MCF 10A (cell line): Measurements from ENCODE around the gene CA14. TPM values are rescaled to one million over a fixed set of nuclear protein-coding genes. Genes with fewer than 3 reads are reported as not detected.
A peak's percentile ranks its signal among the peaks of the same experiment; 100 is the strongest.
"Not testable (repeated sequence)": the region's sequence is repeated elsewhere in the genome, so short reads cannot be mapped to it uniquely, and the experiment has no call there.

Source experiments
- Bru-seq: library from RNA; stranded (reverse); fragments of 400-500 nt; gene quantifications from one replicate; lab custom pipeline; 2021; lab: Mats Ljungman, UMichigan
- BruChase-seq, 2 experiments: library from RNA; stranded (reverse); fragments of 400-500 nt; gene quantifications; one replicate each; lab custom pipeline; 2021; lab: Mats Ljungman, UMichigan
- BruUV-seq: library from RNA; stranded (reverse); fragments of 400-500 nt; replicated peaks from 2 replicates; lab custom pipeline; 2021; lab: Mats Ljungman, UMichigan
- CTCF ChIA-PET: fragments of 300-600 bp; sonication (Branson Sonifier 250); formaldehyde crosslinking; extraction: SDS; loops from one replicate; lab custom pipeline; 2021; ENCODE audit warnings: antibody characterized with exemption, inconsistent platforms; lab: Yijun Ruan, JAX
- POLR2A ChIA-PET: fragments of 300-600, 350-650 bp; sonication (Branson Sonifier 250); formaldehyde crosslinking; extraction: SDS; loops from one replicate; lab custom pipeline; 2020; ENCODE audit warnings: antibody characterized with exemption, inconsistent platforms; lab: Yijun Ruan, JAX
- DNase-seq: peaks from one replicate; pipeline ENCODE4 v3.0.0-alpha.2; 2018; ENCODE audit not compliant: unreplicated experiment
- H3K27ac Mint-ChIP-seq: one replicate; pipeline ENCODE4 v1.8.0; 2022; ENCODE audit warnings: mild to moderate bottlenecking, low read depth, mixed read lengths; ENCODE audit not compliant: unreplicated experiment
- H3K27me3 Mint-ChIP-seq: one replicate; pipeline ENCODE4 v1.8.0; 2022; ENCODE audit warnings: mixed read lengths; ENCODE audit not compliant: insufficient read depth, unreplicated experiment
- H3K36me3 Mint-ChIP-seq: one replicate; pipeline ENCODE4 v1.8.0; 2022; ENCODE audit warnings: mild to moderate bottlenecking, moderate library complexity, mixed read lengths; ENCODE audit not compliant: insufficient read depth, unreplicated experiment
- H3K4me1 Mint-ChIP-seq: one replicate; pipeline ENCODE4 v1.8.0; 2022; ENCODE audit warnings: mixed read lengths; ENCODE audit not compliant: insufficient read depth, unreplicated experiment
- H3K4me3 Mint-ChIP-seq: one replicate; pipeline ENCODE4 v1.8.0; 2022; ENCODE audit warnings: mild to moderate bottlenecking, moderate library complexity, mixed read lengths; ENCODE audit not compliant: unreplicated experiment
- H3K9me3 Mint-ChIP-seq: one replicate; pipeline ENCODE4 v1.8.0; 2022; ENCODE audit warnings: mixed read lengths; ENCODE audit not compliant: unreplicated experiment
- intact Hi-C: fragments of 100-400 bp; cut with micrococcal nuclease; formaldehyde crosslinking; loops from 2 replicates; pipeline ENCODE4 v1.14.1; 2022
- long read RNA-seq: library from polyadenylated mRNA; stranded (forward); transcript quantifications from one replicate; pipeline ENCODE4 v2.0.0, GENCODE V29; 2022
- total RNA-seq: library from RNA; stranded (reverse); gene quantifications from 2 replicates; pipeline ENCODE4 v1.2.3, GENCODE V29; 2022
- TF ChIP-seq, protein P1 (sequence below): fragments of 200-600 bp; IDR thresholded peaks from one replicate; pipeline ENCODE4 v1.8.0; 2022; ENCODE audit warnings: antibody characterized with exemption, mild to moderate bottlenecking; ENCODE audit not compliant: unreplicated experiment

Gene CA14
- total RNA-seq (0.26 TPM in 1 of 2 replicates, not detected in the other), Bru-seq, nascent RNA (not detected), BruChase-seq, experiment 1, labeled RNA remaining after a 6-hour chase (not detected), BruChase-seq, experiment 2, labeled RNA remaining after a 2-hour chase (not detected)
- long read RNA-seq, result 0 reads

DNA sequence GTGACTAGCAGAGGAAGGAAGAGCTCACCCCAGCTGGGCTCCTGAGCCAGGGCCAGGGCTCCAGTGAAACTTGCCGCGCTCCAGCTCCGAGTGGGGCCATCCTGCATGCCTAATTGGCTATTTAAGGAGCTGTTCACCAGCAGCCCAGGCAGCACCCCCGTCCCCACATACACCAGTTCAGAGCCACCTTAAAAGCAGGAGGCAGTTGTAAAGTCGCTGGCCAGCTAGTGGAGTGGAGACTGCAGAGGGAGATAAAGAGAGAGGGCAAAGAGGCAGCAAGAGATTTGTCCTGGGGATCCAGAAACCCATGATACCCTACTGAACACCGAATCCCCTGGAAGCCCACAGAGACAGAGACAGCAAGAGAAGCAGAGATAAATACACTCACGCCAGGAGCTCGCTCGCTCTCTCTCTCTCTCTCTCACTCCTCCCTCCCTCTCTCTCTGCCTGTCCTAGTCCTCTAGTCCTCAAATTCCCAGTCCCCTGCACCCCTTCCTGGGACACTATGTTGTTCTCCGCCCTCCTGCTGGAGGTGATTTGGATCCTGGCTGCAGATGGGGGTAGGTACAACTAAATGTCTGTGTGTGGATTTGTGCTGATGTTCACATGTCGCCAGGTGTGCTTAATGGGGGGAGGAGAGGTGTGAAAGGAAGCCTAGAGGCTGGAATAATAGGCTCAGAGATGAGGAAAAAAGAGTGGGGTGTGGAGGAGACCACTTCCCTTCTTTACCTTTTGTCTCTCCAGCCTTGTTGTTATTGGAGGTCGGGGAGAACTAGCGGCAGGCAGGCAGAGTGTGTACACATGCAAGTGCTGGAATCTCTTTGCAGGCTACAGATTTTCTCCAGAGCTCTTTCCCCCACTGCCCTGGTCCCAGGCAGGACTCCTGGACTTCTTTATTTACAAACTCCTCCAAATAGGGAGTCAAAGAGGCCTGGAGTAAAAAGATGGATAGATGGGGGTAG, at the start of gene CA14:
Gene CA14 (plus strand): TSS at position 151 of the 962 bp plus-strand sequence. CDS start 355 bp downstream, at position 506.
- Mint-ChIP-seq H3K4me1 (peaks cover 60% of the 10 kb centered on the region), H3K27ac (no peak within 1 kb of the TSS), H3K9me3 (no peaks in the 10 kb centered on the region), H3K27me3 (no peaks in the 10 kb centered on the region), H3K36me3 (no peaks in the 10 kb centered on the region), H3K4me3 (peak within 1 kb of the TSS; percentile 5)
- TF ChIP-seq, protein P1, sequence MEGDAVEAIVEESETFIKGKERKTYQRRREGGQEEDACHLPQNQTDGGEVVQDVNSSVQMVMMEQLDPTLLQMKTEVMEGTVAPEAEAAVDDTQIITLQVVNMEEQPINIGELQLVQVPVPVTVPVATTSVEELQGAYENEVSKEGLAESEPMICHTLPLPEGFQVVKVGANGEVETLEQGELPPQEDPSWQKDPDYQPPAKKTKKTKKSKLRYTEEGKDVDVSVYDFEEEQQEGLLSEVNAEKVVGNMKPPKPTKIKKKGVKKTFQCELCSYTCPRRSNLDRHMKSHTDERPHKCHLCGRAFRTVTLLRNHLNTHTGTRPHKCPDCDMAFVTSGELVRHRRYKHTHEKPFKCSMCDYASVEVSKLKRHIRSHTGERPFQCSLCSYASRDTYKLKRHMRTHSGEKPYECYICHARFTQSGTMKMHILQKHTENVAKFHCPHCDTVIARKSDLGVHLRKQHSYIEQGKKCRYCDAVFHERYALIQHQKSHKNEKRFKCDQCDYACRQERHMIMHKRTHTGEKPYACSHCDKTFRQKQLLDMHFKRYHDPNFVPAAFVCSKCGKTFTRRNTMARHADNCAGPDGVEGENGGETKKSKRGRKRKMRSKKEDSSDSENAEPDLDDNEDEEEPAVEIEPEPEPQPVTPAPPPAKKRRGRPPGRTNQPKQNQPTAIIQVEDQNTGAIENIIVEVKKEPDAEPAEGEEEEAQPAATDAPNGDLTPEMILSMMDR, result no peak
- DNase-seq, result no peak
- ChIA-PET CTCF (interaction anchor here (0.5 to 12.7 kb wide), 9 partner anchors 12 to 1091 kb away, joined by 3 to 215 read pairs (median 3); partner anchors contain the start of genes APH1A and CIART), POLR2A (interaction anchor here (0.8 to 11.7 kb wide), 5 partner anchors 12 to 65 kb away, joined by 3 to 239 read pairs (median 27); partner anchors contain the start of genes ANP32E, APH1A and CIART)
- BruUV-seq, result no TSS peak
- intact Hi-C loops, result loop anchor here (5.0 kb wide), 4 partner anchors 204 to 554 kb away; partner anchors contain the start of gene ADAMTSL4

DNA sequence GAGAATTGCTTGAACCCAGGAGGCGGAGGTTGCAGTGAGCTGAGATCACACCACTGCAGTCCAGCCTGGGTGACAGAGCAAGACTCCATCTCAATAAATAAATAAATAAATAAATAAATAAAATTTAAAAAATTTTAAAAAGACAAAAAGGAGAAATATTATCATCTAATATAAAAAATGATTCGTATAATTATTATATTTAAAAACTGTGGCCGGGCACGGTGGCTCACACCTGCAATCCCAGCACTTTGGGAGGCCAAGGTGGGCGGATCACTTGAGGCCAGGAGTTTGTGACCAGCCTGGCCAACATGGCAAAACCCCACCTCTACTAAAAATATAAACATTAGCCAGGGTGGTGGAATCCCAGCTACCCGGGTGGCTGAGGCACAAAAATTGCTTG, 49.1 kb upstream of the CA14 start:
- H3K4me3 Mint-ChIP-seq, POLR2A ChIA-PET, H3K27ac Mint-ChIP-seq, H3K4me1 Mint-ChIP-seq, H3K36me3 Mint-ChIP-seq, DNase-seq, H3K9me3 Mint-ChIP-seq, BruUV-seq, H3K27me3 Mint-ChIP-seq, CTCF ChIA-PET, intact Hi-C loops: not testable (repeated sequence)

DNA sequence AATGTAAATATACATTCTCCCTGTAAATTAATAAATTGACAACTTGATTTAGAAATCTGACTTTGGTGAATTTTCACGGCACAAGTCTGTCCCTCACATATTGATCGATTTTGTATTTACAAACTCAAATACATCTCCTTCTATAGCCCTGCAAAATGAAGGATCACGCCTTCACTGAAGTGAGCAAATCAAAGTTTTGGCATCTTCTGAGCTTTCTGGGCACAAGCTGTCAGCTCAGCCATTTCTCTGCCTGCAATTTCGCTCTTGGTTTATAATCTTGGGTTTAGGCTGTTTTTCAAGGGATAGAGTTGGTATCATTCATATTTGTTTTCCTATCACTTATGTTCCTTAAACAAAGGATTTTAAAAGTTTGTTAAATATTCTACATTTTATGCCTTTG, 47.5 kb upstream of the CA14 start:
- Mint-ChIP-seq H3K27ac (no peak overlapping the region), H3K36me3 (peaks cover 5% of the 10 kb centered on the region)

GRCh38 chr1:150210706-150211105, 46.9 kb upstream of the CA14 start:
- no peak for DNase-seq
- intact Hi-C loops, result no loop called here
- H3K9me3 Mint-ChIP-seq, result no peaks in the 10 kb centered on the region
- no peak overlapping the region for H3K4me3 Mint-ChIP-seq
- no peak overlapping the region for H3K27ac Mint-ChIP-seq
- no peaks in the 10 kb centered on the region for H3K27me3 Mint-ChIP-seq
- TF ChIP-seq, protein P1, result no peak
- ChIA-PET CTCF (interaction anchor here (0.6 to 1.4 kb wide), 3 partner anchors 23 to 282 kb away, joined by 3 to 11 read pairs (median 3); no protein-coding TSS in a partner anchor), POLR2A (interaction anchor here (0.7 to 1.2 kb wide), 2 partner anchors 21 to 23 kb away, joined by 3 to 4 read pairs; no protein-coding TSS in a partner anchor)
- no TSS peak for BruUV-seq
- peaks cover 12% of the 10 kb centered on the region for H3K4me1 Mint-ChIP-seq
- peaks cover 5% of the 10 kb centered on the region for H3K36me3 Mint-ChIP-seq

More for the DNA sequence above, 47.5 kb upstream of the CA14 start:
- Mint-ChIP-seq H3K4me1 (peaks cover 12% of the 10 kb centered on the region), H3K27me3 (no peaks in the 10 kb centered on the region), H3K4me3 (no peak overlapping the region), H3K9me3 (no peaks in the 10 kb centered on the region)
- no TSS peak for BruUV-seq
- ChIA-PET CTCF (interaction anchor here (1.4 kb wide), 1 partner anchor 23 kb away, joined by 11 read pairs; no protein-coding TSS in a partner anchor), POLR2A (interaction anchor here (0.7 to 1.2 kb wide), 2 partner anchors 21 to 23 kb away, joined by 3 to 4 read pairs; no protein-coding TSS in a partner anchor)
- intact Hi-C loops, result no loop called here
- no peak for DNase-seq
- TF ChIP-seq, protein P1, result no peak
